ENCODE results near the gene WWOX.

WWOX gene

GRCh38 chr16:78183437-78184237 lies 84.2 kb downstream of the WWOX start:
- no peak for DNase-seq
- no peak overlapping the region for H3K27ac ChIP-seq (ENCODE audit: insufficient read depth, low read length, poor library complexity, severe bottlenecking)
- no peaks in the 10 kb centered on the region for H3K4me1 ChIP-seq (ENCODE audit: control insufficient read depth, insufficient read depth, low read length, poor library complexity, severe bottlenecking)
- no peak overlapping the region for H3K4me3 ChIP-seq (ENCODE audit: insufficient read depth, low read depth, low read length, poor library complexity, severe bottlenecking)
- H3K9me3 ChIP-seq (ENCODE audit: control insufficient read depth, low read length), result no peaks in the 10 kb centered on the region
- no peaks in the 10 kb centered on the region for H3K36me3 ChIP-seq (ENCODE audit: control insufficient read depth, insufficient read depth, low read length)
- no peaks in the 10 kb centered on the region for H3K27me3 ChIP-seq (replicated peaks; ENCODE audit: control insufficient read depth, insufficient read depth, low read length, poor library complexity, severe bottlenecking)

GRCh38 chr16:78184238-78185183 lies 85.1 kb downstream of the WWOX start:
- Histone ChIP-seq H3K4me3 (ENCODE audit: insufficient read depth, low read depth, low read length, poor library complexity, severe bottlenecking) (no peak overlapping the region), H3K36me3 (ENCODE audit: control insufficient read depth, insufficient read depth, low read length) (no peaks in the 10 kb centered on the region), H3K4me1 (ENCODE audit: control insufficient read depth, insufficient read depth, low read length, poor library complexity, severe bottlenecking) (no peaks in the 10 kb centered on the region), H3K27ac (ENCODE audit: insufficient read depth, low read length, poor library complexity, severe bottlenecking) (no peak overlapping the region), H3K27me3 (replicated peaks; ENCODE audit: control insufficient read depth, insufficient read depth, low read length, poor library complexity, severe bottlenecking) (no peaks in the 10 kb centered on the region), H3K9me3 (ENCODE audit: control insufficient read depth, low read length) (no peaks in the 10 kb centered on the region)
- DNase-seq, result no peak

GRCh38 chr16:78189121-78189520 lies 89.7 kb downstream of the WWOX start:
- Histone ChIP-seq H3K27me3 (replicated peaks; ENCODE audit: control insufficient read depth, insufficient read depth, low read length, poor library complexity, severe bottlenecking) (no peaks in the 10 kb centered on the region), H3K4me3 (ENCODE audit: insufficient read depth, low read depth, low read length, poor library complexity, severe bottlenecking) (no peak overlapping the region), H3K36me3 (ENCODE audit: control insufficient read depth, insufficient read depth, low read length) (no peaks in the 10 kb centered on the region), H3K27ac (ENCODE audit: insufficient read depth, low read length, poor library complexity, severe bottlenecking) (no peak overlapping the region), H3K4me1 (ENCODE audit: control insufficient read depth, insufficient read depth, low read length, poor library complexity, severe bottlenecking) (no peaks in the 10 kb centered on the region), H3K9me3 (ENCODE audit: control insufficient read depth, low read length) (no peaks in the 10 kb centered on the region)
- no peak for DNase-seq

GRCh38 chr16:78192734-78193488 lies 93.5 kb downstream of the WWOX start:
- Histone ChIP-seq H3K4me1 (ENCODE audit: control insufficient read depth, insufficient read depth, low read length, poor library complexity, severe bottlenecking) (no peaks in the 10 kb centered on the region), H3K4me3 (ENCODE audit: insufficient read depth, low read depth, low read length, poor library complexity, severe bottlenecking) (no peak overlapping the region), H3K27ac (ENCODE audit: insufficient read depth, low read length, poor library complexity, severe bottlenecking) (no peak overlapping the region), H3K27me3 (replicated peaks; ENCODE audit: control insufficient read depth, insufficient read depth, low read length, poor library complexity, severe bottlenecking) (no peaks in the 10 kb centered on the region), H3K9me3 (ENCODE audit: control insufficient read depth, low read length) (no peaks in the 10 kb centered on the region), H3K36me3 (ENCODE audit: control insufficient read depth, insufficient read depth, low read length) (no peaks in the 10 kb centered on the region)
- DNase-seq, result no peak

- DNase-seq, result no peak
- no peak overlapping the region for H3K27ac ChIP-seq (ENCODE audit: insufficient read depth, low read length, poor library complexity, severe bottlenecking)
- no peaks in the 10 kb centered on the region for H3K27me3 ChIP-seq (replicated peaks; ENCODE audit: control insufficient read depth, insufficient read depth, low read length, poor library complexity, severe bottlenecking)
- H3K9me3 ChIP-seq (ENCODE audit: control insufficient read depth, low read length), result no peaks in the 10 kb centered on the region
- no peaks in the 10 kb centered on the region for H3K36me3 ChIP-seq (ENCODE audit: control insufficient read depth, insufficient read depth, low read length)
- no peaks in the 10 kb centered on the region for H3K4me1 ChIP-seq (ENCODE audit: control insufficient read depth, insufficient read depth, low read length, poor library complexity, severe bottlenecking)
- H3K4me3 ChIP-seq (ENCODE audit: insufficient read depth, low read depth, low read length, poor library complexity, severe bottlenecking), result no peak overlapping the region
Measured at GRCh38 chr16:78194948-78195347, 95.5 kb downstream of the WWOX start.

GRCh38 chr16:78195797-78196196 lies 96.3 kb downstream of the WWOX start:
- Histone ChIP-seq H3K36me3 (ENCODE audit: control insufficient read depth, insufficient read depth, low read length) (no peaks in the 10 kb centered on the region), H3K27ac (ENCODE audit: insufficient read depth, low read length, poor library complexity, severe bottlenecking) (no peak overlapping the region), H3K27me3 (replicated peaks; ENCODE audit: control insufficient read depth, insufficient read depth, low read length, poor library complexity, severe bottlenecking) (no peaks in the 10 kb centered on the region), H3K9me3 (ENCODE audit: control insufficient read depth, low read length) (no peaks in the 10 kb centered on the region), H3K4me1 (ENCODE audit: control insufficient read depth, insufficient read depth, low read length, poor library complexity, severe bottlenecking) (no peaks in the 10 kb centered on the region), H3K4me3 (ENCODE audit: insufficient read depth, low read depth, low read length, poor library complexity, severe bottlenecking) (no peak overlapping the region)
- DNase-seq, result no peak

GRCh38 chr16:78196502-78196901 lies 97.0 kb downstream of the WWOX start:
- Histone ChIP-seq H3K36me3 (ENCODE audit: control insufficient read depth, insufficient read depth, low read length) (no peaks in the 10 kb centered on the region), H3K9me3 (ENCODE audit: control insufficient read depth, low read length) (no peaks in the 10 kb centered on the region), H3K4me3 (ENCODE audit: insufficient read depth, low read depth, low read length, poor library complexity, severe bottlenecking) (no peak overlapping the region), H3K4me1 (ENCODE audit: control insufficient read depth, insufficient read depth, low read length, poor library complexity, severe bottlenecking) (no peaks in the 10 kb centered on the region), H3K27ac (ENCODE audit: insufficient read depth, low read length, poor library complexity, severe bottlenecking) (no peak overlapping the region), H3K27me3 (replicated peaks; ENCODE audit: control insufficient read depth, insufficient read depth, low read length, poor library complexity, severe bottlenecking) (no peaks in the 10 kb centered on the region)
- no peak for DNase-seq

- H3K4me3 ChIP-seq (ENCODE audit: insufficient read depth, low read depth, low read length, poor library complexity, severe bottlenecking), result no peak overlapping the region
- H3K4me1 ChIP-seq (ENCODE audit: control insufficient read depth, insufficient read depth, low read length, poor library complexity, severe bottlenecking), result no peaks in the 10 kb centered on the region
- H3K36me3 ChIP-seq (ENCODE audit: control insufficient read depth, insufficient read depth, low read length), result no peaks in the 10 kb centered on the region
- H3K27me3 ChIP-seq (replicated peaks; ENCODE audit: control insufficient read depth, insufficient read depth, low read length, poor library complexity, severe bottlenecking), result no peaks in the 10 kb centered on the region
- H3K27ac ChIP-seq (ENCODE audit: insufficient read depth, low read length, poor library complexity, severe bottlenecking), result no peak overlapping the region
- H3K9me3 ChIP-seq (ENCODE audit: control insufficient read depth, low read length), result no peaks in the 10 kb centered on the region
- DNase-seq, result no peak
Measured at GRCh38 chr16:78198288-78198687, 98.8 kb downstream of the WWOX start.

- DNase-seq, result no peak
- Histone ChIP-seq H3K4me1 (ENCODE audit: control insufficient read depth, insufficient read depth, low read length, poor library complexity, severe bottlenecking) (no peaks in the 10 kb centered on the region), H3K4me3 (ENCODE audit: insufficient read depth, low read depth, low read length, poor library complexity, severe bottlenecking) (no peak overlapping the region), H3K27ac (ENCODE audit: insufficient read depth, low read length, poor library complexity, severe bottlenecking) (no peak overlapping the region), H3K36me3 (ENCODE audit: control insufficient read depth, insufficient read depth, low read length) (no peaks in the 10 kb centered on the region), H3K9me3 (ENCODE audit: control insufficient read depth, low read length) (no peaks in the 10 kb centered on the region), H3K27me3 (replicated peaks; ENCODE audit: control insufficient read depth, insufficient read depth, low read length, poor library complexity, severe bottlenecking) (no peaks in the 10 kb centered on the region)
Measured at GRCh38 chr16:78199325-78200022, 100.0 kb downstream of the WWOX start.
